ENCODE data around the gene ANO10.
"Not testable (repeated sequence)": the region's sequence is repeated elsewhere in the genome, so short reads cannot be mapped to it uniquely, and the experiment has no call there.

ANO10 gene, protein sequence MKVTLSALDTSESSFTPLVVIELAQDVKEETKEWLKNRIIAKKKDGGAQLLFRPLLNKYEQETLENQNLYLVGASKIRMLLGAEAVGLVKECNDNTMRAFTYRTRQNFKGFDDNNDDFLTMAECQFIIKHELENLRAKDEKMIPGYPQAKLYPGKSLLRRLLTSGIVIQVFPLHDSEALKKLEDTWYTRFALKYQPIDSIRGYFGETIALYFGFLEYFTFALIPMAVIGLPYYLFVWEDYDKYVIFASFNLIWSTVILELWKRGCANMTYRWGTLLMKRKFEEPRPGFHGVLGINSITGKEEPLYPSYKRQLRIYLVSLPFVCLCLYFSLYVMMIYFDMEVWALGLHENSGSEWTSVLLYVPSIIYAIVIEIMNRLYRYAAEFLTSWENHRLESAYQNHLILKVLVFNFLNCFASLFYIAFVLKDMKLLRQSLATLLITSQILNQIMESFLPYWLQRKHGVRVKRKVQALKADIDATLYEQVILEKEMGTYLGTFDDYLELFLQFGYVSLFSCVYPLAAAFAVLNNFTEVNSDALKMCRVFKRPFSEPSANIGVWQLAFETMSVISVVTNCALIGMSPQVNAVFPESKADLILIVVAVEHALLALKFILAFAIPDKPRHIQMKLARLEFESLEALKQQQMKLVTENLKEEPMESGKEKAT

DNA sequence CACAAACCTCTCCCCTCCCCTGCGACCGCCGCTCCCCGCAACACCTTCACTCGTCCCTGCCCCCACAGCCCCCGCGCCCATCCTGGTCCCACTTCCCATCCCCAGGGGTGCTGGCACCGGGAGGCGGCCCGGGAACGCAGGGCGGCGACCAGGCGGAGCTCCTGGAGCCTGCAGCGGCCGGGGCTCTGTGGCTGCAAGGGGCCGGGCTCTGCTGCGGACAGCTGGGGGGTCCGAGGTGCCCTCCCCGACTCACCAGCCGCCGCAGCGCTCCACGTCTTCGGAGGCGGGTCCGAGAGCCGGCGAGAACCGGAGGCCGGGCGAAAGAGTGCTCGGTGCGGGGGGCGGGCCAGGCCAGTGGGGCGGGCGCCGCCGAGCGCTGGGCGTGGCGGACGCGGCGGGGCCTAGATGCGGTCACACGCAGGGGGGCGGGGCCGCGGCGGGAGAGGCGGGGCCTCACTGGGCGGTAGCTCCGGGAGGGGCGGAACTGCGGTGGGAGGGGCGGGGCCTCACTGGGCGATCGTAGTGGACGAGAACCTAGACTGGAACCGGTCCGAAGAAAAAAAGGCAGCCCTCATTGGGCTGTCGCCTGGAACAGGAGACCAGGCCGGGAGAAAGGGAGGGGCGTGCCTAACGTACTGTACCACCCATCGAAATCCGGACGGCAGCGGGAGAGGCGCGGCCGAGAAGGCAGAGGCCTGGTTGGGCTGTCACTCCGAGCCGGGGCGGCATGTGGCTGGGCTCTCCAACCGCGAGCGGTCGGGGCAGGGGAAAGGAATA is at the start of gene ANO10:
ANO10 (minus strand) TSS at position 356 of the 777 bp plus-strand sequence. CDS start 16,159 bp downstream, outside the sequence.
- peak; percentile 99 for FAIRE-seq

DNA sequence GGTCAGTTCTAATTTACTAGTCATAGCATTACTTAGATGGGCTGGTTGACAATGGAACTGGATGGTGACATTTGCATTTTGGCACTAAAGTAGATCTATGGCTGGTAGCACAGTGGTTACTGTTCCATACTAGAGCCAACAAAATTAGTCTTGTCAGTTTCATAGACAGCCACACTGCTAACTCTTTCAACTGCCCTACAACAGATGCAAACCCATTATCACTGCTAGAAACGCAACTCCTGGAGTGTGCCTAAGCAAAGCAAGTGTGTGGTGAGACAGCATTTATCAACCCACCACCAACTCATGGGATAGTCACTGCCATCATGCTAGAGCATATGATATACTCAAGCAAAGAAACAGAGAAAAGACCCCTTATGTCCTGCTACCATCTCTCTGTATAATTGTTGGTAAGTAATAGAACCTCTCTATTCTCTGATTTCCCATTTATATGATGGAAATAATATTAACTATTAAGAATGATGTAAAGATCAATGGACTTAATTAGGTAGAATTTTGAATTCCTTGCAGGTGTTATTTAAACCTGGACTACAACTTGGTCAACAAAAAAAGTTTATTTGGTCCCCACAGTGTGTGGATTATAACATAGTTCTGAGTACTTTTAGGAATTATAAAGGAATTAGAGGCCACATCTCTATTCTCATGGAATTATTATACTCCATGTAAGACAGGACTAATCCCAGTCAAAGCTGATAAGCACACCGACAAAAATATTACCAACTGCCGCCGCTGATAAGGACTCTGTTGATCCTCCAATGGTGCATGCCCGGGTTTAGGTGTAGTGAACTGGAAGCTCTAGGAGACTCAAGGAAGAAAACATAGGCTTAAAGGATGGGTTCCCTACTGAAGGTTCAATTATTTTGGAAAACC is 49.1 kb upstream of the ANO10 start:
- FAIRE-seq: no peak

DNA sequence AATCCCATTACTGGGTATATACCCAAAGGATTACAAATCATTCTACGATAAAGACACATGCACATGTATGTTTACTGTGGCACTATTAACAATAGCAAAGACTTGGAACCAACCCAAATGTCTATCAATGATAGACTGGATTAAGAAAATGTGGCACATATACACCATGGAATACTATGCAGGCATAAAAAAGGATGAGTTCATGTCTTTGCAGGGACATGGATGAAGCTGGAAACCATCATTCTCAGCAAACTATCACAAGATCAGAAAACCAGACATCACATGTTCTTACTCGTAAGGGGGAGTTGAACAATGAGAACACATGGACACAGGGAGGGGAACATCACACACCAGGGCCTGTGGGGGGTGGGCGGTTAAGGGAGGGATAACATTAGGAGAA is 43.2 kb upstream of the ANO10 start:
- FAIRE-seq: not testable (repeated sequence)

DNA sequence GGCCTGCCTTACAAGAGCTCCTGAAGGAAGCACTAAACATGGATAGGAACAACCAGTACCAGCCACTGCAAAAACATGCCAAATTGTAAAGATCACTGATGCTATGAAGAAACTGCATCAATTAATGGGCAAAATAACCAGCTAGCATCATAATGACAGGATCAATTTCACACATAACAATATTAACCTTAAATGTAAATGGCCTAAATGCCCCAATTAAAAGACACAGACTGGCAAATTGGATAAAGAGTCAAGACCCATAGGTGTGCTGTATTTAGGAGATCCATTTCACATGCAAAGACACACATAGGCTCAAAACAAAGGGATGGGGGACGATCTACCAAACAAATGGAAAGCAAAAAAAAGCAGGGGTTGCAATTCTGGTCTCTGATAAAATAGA is 39.6 kb upstream of the ANO10 start:
- not testable (repeated sequence) for FAIRE-seq

DNA sequence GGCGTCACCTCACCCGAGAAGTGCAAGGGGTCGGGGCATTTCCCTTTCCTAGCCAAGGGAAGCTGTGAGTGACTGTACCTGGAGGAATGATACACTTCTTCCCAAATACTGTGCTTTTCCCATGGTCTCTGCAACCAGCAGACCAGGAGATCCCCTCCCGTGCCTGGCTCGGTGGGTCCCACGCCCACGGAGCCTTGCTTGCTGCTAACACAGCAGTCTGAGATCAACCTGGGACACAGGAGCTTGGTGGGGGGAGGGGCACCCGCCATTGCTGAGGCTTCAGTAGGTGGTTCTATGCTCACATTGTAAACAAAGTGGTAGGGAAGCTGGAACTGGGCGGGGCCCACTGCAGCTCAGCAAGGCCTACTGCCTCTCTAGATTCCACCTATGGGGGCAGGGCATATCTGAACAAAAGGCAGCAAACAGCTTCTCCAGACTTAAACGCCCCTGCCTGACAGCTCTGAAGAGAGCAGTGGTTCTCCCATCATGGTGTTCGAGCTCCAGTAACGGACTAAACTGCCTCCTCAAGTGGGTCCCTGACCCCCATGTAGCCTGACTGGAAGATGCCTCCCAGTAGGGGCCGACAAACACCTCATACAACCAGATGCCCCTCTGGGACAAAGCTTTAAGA is 37.6 kb upstream of the ANO10 start:
- FAIRE-seq: no peak

DNA sequence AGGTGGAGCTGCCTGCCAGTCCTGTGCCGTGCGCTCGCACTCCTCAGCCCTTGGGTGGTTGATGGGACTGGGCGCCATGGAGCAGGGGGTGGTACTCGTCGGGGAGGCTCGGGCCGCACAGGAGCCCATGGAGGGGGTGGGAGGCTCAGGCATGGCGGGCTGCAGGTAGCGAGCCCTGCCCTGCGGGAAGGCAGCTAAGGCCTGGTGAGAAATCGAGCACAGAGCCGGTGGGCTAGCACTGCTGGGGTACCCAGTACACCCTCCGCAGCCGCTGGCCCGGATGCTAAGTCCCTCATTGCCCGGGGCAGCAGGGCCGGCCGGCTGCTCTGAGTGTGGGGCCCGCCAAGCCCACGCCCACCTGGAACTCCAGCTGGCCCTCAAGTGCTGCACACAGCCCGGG is 34.6 kb upstream of the ANO10 start:
- not testable (repeated sequence) for FAIRE-seq

DNA sequence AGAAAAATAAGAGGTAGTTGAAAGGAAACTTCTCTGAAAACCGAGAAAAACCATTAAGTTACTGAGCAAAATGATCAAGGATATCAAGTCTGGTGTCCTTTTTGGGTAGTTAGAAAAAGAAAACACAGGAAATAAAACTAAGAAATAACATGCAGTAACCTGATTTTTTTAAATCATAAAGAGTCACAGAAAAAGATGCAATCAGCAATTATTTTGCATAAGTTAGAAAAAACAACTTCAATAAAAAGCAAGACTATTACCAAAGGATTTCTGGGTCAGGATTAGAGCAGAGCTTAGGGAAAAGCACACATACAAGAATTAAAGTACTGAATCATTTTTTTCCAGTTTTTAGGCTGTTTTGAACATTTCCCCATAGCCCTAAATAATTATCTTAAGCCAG is 28.5 kb upstream of the ANO10 start:
- FAIRE-seq: no peak

DNA sequence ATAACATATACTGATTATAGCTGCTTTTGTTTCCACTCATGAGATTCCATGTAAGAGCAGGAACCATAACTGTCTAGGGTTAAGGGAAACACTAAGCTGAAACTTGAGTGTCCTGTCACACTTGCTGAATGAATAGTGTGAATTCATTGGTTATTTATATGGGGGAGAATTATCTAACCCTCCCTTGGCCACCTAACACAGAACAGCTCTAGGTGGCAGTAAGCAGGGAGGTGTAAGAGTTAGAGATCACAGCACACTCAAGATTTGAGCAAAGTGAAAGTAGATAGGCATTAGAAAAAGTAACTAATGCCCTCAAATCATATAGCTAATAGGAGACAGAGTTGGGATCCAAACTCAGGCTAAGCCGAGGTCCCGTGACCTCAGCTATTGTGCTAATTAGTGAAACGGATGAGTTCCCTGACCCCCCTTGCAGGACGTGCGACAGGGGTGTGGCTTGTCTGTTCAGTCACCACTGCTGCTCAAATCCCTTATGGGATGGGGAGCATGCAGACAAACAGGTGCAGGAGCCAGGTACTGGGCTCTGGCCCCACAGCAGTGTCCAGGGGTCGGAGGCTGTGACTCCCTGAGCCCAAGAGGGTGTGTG is 27.7 kb upstream of the ANO10 start:
- no peak for FAIRE-seq

DNA sequence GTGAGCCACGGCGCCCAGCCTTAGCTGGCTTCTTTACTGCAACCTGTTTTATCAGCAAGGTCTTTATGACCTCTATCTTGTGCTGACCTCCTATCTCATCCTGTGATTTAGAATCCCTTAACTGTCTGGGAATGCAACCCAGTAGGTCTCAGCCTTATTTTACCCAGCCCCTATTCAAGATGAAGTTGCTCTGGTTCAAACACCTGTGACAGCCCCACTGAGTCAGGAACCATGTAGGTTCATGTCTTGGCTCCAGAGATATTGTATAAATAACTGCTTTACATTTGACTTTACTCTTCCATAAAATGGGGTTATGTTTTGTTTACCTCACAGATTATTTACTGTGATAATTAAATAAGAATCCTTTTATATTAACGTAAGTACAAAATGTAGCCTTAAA is 27.1 kb upstream of the ANO10 start:
- FAIRE-seq: no peak

DNA sequence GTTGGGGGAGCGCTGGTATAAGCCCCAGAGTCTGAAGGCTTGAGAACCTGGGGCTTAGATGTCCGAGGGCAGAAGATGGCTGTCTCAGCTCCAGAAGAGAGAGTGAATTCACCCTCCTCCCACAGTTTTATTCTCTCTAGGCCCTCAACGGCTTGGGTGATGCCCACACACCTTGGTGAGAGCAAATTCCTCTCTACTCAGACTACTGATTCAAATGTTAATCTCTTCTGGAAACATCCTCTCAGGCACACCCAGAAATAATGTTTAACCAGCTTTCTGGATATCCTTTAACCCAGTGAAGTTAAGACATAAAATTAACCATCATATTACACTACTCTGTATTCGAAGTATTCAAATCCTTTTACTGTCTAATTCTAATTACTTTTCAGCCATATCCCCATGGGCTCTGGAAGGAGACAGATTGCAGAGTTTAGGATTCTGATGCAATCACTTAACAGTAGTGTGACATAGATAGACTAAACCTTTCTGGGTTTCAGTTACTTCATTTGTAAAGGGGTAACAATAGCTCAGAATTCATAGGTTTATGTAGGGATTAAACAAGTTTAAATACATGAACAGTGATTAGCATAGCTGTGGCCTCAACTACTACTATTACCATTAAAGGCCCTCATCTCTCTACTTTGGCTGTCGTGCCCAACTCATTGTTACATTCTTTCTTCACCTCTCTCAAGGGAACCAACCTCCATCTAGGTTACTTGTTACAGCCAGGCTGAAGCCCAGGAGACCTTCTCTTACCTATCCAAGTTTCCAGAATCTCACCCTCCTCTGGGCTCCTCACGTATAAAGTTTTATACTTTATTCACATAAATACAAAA is 25.7 kb upstream of the ANO10 start:
- FAIRE-seq: no peak

DNA sequence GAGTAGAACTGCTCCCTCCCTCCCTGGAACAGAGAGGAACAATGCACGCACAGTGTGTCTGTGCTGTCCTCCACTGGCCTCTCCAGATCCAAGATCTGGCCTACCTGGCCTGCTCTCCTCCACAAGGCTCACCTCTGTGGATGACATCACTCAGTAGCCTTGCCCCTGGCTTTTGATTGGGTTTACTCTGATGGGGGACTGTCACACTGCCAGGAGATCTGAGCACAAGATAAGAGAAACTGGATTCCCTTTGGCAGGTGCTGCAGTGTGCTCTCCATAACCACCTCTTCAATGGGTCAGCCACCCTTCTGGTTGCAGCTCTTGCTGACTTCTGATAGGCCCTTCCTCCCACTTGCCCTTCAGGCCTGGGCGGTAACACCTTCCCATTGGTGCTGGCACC is 22.6 kb upstream of the ANO10 start:
- FAIRE-seq: no peak

DNA sequence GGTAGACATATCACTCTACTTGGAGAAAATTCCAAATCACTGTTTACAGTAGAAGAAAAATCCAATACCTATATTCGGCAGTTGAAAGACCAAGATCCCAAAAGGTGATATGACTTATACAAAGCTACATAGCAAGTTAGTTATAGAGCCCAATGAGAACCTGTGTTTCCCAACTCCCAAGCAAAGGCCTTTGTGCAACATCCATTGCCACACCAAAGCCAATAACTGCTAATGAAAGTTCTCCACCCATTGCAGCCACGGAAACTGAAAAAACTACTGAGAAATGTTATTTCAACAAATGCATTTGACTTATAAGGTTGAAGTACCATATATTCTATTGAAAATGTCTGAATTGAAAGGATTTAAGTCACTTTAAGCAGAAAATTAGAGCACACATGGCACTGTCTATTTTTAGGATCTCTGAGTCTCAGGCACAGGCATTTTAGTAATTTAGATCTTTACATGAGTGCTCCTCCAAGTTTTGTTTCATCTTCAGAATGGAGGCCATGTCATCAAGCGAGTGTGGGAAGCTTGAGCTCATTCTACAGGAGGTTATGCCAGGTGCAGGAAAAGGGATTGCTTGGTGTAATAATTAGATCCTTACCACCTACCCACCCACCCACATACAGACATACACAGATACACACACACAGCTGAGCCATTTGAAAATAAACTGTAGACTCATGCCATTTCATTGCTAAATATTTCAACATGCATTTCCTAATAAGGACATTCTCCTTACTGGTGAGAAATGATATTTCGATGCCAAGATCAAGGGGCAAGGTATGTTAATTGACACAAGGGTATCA is 19.7 kb upstream of the ANO10 start:
- no peak for FAIRE-seq

DNA sequence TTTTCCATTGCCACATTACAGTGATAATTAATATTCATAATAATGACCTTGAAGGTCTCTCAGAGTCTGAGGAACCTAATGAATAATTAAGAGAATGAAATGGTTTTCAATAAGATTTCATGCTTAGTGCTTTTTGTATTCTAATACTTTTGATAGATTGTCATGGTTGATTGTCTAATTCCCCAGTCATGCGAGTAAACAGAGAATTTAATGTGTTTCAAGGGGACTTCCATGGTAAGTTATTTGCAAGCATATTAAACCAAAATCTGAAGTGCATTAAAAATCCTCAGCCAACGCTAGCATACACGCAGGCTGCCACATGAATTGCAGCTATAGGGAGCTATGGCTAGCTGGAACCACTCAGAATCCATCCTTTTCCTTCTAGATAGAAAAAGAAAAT is 18.9 kb upstream of the ANO10 start:
- no peak for FAIRE-seq

DNA sequence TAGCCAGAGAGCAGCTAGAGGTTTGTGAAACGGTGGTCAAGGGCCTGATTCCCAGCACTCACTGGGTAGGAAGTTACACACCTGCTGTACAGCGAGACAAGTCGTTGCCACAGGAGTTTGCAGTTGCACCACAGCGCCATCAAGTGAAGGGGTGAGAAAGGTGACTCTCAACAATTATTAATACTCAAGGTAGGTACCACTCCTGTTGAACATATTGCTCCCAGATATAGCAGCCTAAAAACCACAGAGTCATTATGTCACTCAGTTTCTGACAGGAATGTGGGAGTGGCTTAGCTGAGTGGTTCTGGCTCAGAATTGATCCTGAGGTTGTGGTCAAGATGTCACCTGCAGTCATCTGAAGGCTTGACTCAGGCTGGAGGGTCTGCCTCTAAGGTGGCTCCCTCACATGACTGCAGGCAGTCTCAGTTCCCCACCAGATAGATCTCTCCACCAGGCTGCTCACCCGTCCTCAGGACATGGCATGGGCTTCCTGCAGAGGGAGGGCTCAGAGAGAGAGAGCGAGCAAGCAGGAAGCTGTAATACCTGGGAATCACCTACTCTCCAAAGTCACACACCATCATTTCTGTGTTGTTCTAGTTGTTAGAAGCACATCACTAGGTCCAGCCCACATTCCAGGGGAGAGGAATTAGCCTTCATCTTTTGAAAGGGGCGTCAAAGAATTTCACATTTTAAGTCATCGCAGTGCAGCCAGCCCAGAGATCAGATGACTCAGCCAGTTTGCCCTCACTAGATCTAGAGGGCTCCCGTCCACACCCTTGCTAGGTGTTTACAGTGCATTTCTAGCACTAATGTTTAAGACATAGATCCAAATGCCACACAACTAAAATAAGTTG is 17.0 kb upstream of the ANO10 start:
- no peak for FAIRE-seq

DNA sequence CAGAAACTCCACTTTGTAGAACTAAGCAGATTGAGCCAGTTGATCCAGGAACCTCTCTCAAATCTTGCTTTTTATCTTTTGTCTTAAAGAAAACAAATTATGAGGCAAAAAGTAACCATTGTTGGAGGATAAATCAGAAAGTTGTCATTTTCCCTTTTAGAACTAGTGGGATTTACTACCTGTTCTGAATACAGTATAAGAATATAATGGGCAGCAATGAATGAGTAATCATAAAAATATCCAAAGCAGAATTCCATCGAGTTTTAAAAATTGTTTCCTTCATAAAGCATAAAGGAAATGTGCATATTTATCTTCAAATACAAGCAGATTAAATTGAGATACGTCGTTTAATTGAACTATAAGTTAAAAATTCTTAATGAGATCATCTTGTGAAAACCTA is 15.9 kb upstream of the ANO10 start:
- FAIRE-seq: no peak

DNA sequence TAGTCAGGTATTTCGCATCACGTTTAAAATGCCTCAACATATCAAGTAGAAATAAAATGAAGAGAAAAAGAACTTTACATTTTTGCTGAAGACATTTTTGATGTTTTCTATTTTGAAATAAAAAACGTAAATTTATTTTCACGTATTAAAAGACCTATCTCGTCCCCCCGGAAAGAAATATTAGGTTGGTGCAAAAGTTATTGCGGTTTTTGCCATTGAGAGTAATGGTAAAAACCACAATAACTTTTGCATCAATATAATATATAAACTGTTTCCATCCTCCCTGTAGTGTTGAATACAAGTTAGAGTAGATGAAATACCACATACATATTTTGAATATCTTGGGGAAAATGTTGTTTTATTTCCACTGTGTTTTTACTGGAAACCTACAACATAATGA is 11.2 kb upstream of the ANO10 start:
- FAIRE-seq: no peak

DNA sequence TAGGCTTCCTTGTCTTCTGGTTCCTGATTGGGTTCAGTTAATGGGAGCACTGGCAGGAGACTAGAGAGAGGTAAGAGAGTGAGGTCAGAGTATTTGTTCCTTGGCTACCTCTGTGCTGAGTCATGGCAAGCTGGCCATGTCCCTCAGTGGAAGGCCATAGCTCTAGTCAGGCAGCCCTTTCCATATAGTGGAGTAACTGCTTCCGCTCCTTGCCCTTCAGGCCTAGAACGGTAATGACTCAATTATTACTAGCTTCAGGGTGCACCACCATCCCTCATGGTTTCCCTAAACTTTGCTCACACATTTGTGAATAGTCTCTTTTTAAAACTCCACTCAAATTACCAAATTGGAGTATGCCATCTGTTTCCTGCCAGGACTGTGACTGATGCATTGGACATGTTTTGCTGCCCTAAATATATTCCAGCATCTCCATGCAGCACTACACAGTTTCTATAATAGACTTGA is 10.5 kb upstream of the ANO10 start:
- FAIRE-seq: no peak

DNA sequence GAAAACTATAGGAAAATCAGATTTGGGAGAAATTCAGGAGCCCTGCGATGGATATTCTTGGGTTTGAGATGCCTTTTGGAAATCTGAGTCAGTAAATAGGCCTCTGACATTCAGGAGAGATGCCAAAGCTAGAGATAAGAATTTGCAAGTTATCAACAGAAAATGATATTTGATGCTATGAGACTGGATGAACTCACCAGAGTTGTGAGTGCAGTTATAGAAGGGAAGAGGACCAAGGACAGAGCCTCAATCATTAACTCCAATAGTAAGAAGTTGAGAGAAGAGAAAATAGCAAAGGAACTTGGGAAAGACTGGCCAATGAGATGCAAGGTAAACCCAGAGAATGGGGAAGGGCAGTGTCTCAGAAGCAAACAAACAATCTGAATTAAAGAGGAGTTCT is 7.9 kb upstream of the ANO10 start:
- no peak for FAIRE-seq

DNA sequence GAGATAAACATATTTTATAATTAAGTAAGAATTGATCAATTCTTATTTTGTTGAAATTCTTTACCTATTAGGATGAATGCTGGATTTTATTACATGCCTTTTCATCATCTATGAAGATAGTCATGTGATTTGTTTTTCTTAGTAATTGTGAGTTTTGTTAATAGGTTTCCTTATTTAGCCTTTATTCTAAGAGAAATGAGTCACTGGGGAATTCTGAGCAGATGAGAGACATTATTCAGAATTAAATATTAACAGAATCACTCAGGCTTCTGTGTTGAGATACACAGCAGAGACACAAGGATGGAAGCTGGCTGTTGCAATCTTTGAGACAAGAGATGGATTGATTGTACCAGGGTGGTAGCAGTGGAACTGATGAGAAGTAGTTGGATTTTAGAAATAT is 7.4 kb upstream of the ANO10 start:
- FAIRE-seq: no peak

Measured in G401.6 (cell line).